Measurements from ENCODE around the gene UNC13D.

GRCh38 chr17:75783069-75783783, 61.0 kb downstream of the UNC13D start:
- no peak for TF ChIP-seq EZH2 (IDR thresholded peaks at IDR 0.05; ENCODE audit: insufficient read depth, low read length)
- peak; percentile 93 for TF ChIP-seq CTCF (IDR thresholded peaks at IDR 0.05; ENCODE audit: insufficient read depth, low read depth, low read length)
